Measurements from ENCODE around the gene CEMIP.

CEMIP gene

GRCh38 chr15:80926126-80926525 is 147.0 kb downstream of the CEMIP start:
- H3K4me3 ChIP-seq (ENCODE audit: low read length) = no peak overlapping the region
- TF ChIP-seq ZNF274 (IDR thresholded peaks at IDR 0.05; ENCODE audit: low read depth, low read length) = no peak

- no peak for TF ChIP-seq ZNF274 (IDR thresholded peaks at IDR 0.05; ENCODE audit: low read depth, low read length)
- H3K4me3 ChIP-seq (ENCODE audit: low read length) = no peak overlapping the region
These were observed 150.1 kb downstream of the CEMIP start for GRCh38 chr15:80929225-80929624.

DNA sequence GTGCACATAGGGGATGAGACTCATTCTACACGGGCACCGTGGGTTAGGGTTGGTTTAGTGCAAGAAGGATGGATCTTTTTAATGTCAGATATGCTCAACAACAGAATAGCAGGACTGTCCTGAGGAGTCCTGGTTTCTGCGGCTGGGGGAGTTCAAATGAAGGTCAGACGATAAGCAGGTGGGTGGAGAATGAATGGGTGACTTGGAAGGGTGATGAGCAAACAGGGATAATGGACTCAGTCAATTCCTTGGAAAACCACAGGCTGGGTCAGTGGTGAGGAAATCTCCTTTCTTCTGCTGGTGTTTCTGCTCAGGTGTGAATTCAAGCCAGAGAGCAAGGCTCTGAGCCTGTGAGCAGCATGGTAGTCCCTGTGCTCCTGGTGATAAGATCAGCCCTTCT is 150.5 kb downstream of the CEMIP start:
- no peak overlapping the region for H3K4me3 ChIP-seq (ENCODE audit: low read length)
- TF ChIP-seq ZNF274 (IDR thresholded peaks at IDR 0.05; ENCODE audit: low read depth, low read length) = no peak

GRCh38 chr15:80931191-80931590 is 152.0 kb downstream of the CEMIP start:
- no peak for TF ChIP-seq ZNF274 (IDR thresholded peaks at IDR 0.05; ENCODE audit: low read depth, low read length)
- no peak overlapping the region for H3K4me3 ChIP-seq (ENCODE audit: low read length)

DNA sequence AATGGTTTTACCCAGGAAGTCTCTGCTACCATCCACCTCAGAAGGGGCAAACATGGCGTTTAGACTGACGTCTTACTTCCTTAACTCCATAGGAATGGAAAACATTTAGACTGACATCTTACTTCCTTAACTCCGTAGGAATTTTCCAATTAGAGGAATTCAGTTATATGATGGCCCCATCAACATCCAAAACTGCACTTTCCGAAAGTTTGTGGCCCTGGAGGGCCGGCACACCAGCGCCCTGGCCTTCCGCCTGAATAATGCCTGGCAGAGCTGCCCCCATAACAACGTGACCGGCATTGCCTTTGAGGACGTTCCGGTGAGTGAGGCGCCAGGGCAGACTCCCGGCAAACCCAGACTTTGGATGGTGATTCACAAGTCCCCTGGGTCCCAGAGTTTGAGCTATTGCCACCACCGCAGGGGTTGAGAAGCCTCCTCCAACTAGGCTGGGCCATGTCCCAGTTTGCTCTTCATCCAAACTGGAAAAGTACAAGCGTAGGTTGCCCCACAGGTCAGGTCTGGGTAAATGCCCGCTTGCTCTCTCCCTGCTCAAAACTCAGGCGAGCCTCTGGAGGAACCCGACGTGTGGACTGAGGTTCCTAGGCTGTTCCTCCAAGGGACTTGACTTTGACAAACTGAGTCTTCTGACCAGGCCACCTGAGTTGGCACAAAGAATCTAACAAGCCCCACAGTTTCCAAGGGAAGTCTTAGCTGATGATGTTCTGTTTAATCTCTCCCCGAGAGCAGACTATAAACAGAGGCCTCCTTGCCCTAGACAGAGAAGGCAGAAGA is 152.7 kb downstream of the CEMIP start:
- no peak for TF ChIP-seq ZNF274 (IDR thresholded peaks at IDR 0.05; ENCODE audit: low read depth, low read length)

DNA sequence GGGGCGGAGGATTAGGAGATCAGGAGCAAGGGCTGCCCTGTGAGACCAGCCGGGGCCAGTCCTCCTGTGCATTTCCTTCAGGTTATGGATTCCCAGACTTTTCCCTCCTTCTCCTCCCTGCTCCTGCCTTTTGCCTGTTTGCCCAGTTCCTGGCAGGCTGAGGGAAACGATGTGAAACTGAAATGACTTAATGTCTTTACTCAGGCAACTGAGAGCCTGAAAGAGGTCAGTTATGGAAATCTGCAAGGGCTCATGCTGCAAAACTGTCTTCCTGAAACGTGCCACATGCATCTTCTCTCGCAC is 153.3 kb downstream of the CEMIP start:
- TF ChIP-seq ZNF274 (IDR thresholded peaks at IDR 0.05; ENCODE audit: low read depth, low read length) = no peak
- no peak overlapping the region for H3K4me3 ChIP-seq (ENCODE audit: low read length)

More for the DNA sequence above, 152.7 kb downstream of the CEMIP start:
- no peak overlapping the region for H3K4me3 ChIP-seq (ENCODE audit: low read length)

DNA sequence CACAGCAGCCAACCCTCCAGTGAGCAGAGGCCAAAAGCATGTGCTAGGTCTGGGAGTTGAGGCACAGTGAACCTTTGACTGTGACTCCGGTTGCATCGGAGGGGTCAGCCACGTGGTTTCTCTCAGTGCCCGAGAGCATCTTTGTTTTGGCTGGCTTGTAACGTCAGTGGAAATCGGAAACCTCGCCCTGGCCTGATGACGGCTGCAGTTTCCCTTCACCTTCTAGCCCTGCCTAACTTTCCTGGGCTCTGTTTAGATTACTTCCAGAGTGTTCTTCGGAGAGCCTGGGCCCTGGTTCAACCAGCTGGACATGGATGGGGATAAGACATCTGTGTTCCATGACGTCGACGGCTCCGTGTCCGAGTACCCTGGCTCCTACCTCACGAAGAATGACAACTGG is 153.8 kb downstream of the CEMIP start:
- no peak for TF ChIP-seq ZNF274 (IDR thresholded peaks at IDR 0.05; ENCODE audit: low read depth, low read length)
- H3K4me3 ChIP-seq (ENCODE audit: low read length) = no peak overlapping the region

- TF ChIP-seq ZNF274 (IDR thresholded peaks at IDR 0.05; ENCODE audit: low read depth, low read length) = no peak
These were observed 155.6 kb downstream of the CEMIP start for GRCh38 chr15:80934761-80935221.

DNA sequence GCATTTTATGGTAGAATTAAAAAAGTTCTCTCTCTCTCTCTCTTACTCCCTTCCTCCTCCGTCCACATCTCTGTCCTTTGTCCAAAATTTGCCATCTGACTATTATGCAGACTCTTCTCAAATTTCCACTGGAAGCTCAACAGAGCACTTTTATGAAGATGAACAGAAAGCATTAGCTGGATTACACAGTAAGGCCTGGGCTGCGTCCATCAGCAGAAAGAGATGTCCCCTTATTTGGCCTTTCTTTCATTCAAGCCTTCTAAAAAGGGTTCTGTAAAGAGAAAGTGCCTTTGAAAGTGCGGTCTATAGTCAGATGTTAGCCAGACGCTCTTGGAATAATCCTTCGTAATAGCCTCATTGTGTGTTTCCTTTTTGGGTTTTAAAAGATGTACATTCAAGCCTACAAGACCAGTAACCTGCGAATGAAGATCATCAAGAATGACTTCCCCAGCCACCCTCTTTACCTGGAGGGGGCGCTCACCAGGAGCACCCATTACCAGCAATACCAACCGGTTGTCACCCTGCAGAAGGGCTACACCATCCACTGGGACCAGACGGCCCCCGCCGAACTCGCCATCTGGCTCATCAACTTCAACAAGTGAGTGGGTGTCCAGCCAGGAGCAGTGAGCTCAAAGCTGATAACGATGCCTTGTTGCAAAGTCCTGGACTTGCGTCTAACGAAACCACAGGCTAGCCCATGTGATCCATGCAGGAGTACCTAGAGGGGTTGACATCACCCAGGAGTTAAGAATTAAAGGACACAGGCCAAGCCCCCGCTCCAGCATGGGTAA is 157.3 kb downstream of the CEMIP start:
- no peak overlapping the region for H3K4me3 ChIP-seq (ENCODE audit: low read length)
- no peak for TF ChIP-seq ZNF274 (IDR thresholded peaks at IDR 0.05; ENCODE audit: low read depth, low read length)

More at GRCh38 chr15:80934761-80935221, 155.6 kb downstream of the CEMIP start:
- no peak overlapping the region for H3K4me3 ChIP-seq (ENCODE audit: low read length)

DNA sequence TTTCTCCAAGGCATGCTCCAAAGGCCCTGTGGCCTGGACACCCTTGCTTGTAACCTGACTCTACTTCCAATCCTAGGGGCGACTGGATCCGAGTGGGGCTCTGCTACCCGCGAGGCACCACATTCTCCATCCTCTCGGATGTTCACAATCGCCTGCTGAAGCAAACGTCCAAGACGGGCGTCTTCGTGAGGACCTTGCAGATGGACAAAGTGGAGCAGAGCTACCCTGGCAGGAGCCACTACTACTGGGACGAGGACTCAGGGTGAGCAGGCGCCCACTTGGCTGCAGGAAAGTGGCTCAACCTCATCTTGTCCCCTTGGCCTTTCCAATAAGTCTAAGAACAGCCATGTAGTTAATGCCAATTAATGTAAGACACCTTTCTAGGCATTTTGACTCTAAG is 158.5 kb downstream of the CEMIP start:
- no peak overlapping the region for H3K4me3 ChIP-seq (ENCODE audit: low read length)
- TF ChIP-seq ZNF274 (IDR thresholded peaks at IDR 0.05; ENCODE audit: low read depth, low read length) = no peak

GRCh38 chr15:80939216-80939615 is 160.0 kb downstream of the CEMIP start:
- no peak overlapping the region for H3K4me3 ChIP-seq (ENCODE audit: low read length)
- TF ChIP-seq ZNF274 (IDR thresholded peaks at IDR 0.05; ENCODE audit: low read depth, low read length) = no peak

- no peak overlapping the region for H3K4me3 ChIP-seq (ENCODE audit: low read length)
- TF ChIP-seq ZNF274 (IDR thresholded peaks at IDR 0.05; ENCODE audit: low read depth, low read length) = no peak
These were observed 161.2 kb downstream of the CEMIP start for GRCh38 chr15:80940331-80940730.

DNA sequence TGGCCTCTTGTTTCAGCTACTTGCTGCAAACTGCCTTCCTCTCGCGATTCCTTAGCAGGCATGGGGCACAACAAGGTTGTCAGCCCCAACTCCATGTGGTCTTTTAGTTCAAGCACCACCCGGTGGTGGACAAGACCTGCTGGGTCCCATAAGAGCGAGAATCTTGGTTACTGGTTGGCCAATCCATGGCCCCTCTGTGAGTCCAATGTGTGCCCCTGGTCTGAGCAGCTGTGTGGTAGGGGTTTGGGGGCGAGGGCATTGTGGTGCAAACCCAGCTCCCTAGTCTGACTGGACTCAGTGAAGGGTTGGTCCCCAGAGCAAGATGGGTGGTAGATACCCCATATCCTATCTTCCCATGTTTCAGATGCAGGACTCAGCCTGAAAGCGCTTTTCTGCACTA is 161.7 kb downstream of the CEMIP start:
- no peak overlapping the region for H3K4me3 ChIP-seq (ENCODE audit: low read length)
- TF ChIP-seq ZNF274 (IDR thresholded peaks at IDR 0.05; ENCODE audit: low read depth, low read length) = no peak

GRCh38 chr15:80942266-80942665 is 163.1 kb downstream of the CEMIP start:
- TF ChIP-seq ZNF274 (IDR thresholded peaks at IDR 0.05; ENCODE audit: low read depth, low read length) = no peak
- no peak overlapping the region for H3K4me3 ChIP-seq (ENCODE audit: low read length)

Measured in GM08714 (cell line).